ENCODE measurements around the gene CCDC9.

Gene CCDC9

DNA sequence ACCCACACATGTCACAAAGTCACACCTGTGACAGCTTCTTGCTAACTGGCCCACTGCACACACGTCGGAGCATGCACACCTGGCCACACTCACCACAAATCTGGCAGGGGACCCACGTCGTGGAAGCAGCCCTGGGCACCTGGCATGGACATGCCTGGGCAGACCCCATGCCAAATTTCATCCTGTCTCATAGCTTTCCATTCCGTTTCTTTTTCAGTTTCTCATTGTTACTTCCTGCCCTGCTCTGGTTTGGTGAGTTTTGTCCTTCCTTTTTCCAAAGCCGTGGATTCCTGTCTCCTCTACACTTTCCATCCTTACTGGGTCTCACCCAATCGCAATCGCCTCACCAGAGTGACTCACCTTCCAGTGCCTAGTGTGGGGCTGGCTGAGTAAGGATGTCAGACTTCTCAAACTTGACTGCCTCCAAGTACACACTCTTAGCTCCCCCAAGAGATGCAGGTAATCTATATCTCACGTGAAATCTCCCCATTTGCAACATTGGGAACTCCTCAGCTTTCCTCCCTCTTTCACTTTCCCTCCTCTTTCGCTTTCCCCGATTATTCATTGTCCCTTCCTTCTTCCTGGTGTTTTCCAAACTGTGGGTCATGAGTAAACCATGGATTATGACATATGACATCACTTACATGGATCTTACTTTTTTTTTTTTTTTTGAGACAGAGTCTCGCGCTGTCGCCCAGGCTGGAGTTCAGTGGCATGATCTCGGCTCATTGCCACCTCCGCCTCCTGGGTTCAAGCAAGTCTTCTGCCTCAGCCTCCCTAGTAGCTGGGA is 23.7 kb upstream of the CCDC9 start:
- TF ChIP-seq, protein P1, sequence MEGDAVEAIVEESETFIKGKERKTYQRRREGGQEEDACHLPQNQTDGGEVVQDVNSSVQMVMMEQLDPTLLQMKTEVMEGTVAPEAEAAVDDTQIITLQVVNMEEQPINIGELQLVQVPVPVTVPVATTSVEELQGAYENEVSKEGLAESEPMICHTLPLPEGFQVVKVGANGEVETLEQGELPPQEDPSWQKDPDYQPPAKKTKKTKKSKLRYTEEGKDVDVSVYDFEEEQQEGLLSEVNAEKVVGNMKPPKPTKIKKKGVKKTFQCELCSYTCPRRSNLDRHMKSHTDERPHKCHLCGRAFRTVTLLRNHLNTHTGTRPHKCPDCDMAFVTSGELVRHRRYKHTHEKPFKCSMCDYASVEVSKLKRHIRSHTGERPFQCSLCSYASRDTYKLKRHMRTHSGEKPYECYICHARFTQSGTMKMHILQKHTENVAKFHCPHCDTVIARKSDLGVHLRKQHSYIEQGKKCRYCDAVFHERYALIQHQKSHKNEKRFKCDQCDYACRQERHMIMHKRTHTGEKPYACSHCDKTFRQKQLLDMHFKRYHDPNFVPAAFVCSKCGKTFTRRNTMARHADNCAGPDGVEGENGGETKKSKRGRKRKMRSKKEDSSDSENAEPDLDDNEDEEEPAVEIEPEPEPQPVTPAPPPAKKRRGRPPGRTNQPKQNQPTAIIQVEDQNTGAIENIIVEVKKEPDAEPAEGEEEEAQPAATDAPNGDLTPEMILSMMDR (IDR thresholded peaks at IDR 0.05; ENCODE audit: control insufficient read depth, insufficient read depth, low read depth, low read length, missing control alignments): no peak
- peak overlapping the region; percentile 42 for H3K4me3 ChIP-seq (ENCODE audit: control insufficient read depth, low read depth, low read length)
- DNase-seq (ENCODE audit: low read depth): no peak

DNA sequence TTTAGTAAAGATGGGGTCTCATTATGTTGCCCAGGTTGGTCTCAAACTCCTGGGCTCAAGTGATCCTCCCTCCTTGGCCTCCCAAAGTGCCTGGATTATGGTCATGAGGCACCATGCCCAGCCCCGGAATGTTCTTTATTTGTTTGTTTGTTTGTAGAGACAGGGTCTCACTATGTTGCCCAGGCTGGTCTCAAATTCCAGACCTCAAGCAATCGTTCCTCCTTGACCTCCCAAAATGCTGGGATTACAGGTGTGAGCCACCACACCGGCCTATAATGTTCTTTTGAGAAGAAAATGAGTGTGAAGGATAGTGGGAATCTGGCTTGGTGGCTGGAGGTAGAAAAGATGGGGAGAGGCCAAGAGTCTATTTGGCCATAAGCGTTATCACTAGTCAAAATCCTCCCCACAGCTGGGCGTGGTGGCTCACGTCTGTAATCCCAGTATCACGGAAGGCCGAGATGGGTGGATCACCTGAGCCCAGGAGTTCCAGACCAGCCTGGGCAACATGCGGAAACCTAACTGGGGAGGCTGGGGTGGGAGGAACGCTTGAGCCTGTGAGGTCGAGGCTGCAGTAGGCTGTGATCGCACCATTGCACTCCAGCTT is 20.2 kb upstream of the CCDC9 start:
- TF ChIP-seq, protein P1 (IDR thresholded peaks at IDR 0.05; ENCODE audit: control insufficient read depth, insufficient read depth, low read depth, low read length, missing control alignments): no peak
- no peak overlapping the region for H3K4me3 ChIP-seq (ENCODE audit: control insufficient read depth, low read depth, low read length)
- DNase-seq (ENCODE audit: low read depth): no peak

DNA sequence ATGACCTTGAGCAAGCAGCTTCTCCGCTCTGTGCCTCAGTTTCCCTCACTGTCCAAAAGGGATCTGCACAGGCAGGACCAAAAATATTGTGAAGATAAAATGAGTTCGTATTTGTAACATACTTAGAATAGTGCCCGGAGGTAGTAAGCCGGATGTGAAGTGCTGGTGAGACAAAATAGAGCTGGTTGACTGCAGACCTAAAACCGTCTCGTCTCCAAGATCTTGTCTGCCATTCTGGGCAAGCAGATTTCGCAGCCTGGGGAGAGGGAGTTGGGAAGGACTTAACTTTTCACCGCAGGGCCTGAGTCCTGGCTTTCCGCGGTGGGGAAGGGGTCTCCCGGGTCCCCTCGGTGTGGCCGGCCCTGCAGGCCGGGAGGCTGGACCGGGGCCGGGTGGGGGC is 17.2 kb upstream of the CCDC9 start:
- no peak overlapping the region for H3K4me3 ChIP-seq (ENCODE audit: control insufficient read depth, low read depth, low read length)
- DNase-seq (ENCODE audit: low read depth): no peak

DNA sequence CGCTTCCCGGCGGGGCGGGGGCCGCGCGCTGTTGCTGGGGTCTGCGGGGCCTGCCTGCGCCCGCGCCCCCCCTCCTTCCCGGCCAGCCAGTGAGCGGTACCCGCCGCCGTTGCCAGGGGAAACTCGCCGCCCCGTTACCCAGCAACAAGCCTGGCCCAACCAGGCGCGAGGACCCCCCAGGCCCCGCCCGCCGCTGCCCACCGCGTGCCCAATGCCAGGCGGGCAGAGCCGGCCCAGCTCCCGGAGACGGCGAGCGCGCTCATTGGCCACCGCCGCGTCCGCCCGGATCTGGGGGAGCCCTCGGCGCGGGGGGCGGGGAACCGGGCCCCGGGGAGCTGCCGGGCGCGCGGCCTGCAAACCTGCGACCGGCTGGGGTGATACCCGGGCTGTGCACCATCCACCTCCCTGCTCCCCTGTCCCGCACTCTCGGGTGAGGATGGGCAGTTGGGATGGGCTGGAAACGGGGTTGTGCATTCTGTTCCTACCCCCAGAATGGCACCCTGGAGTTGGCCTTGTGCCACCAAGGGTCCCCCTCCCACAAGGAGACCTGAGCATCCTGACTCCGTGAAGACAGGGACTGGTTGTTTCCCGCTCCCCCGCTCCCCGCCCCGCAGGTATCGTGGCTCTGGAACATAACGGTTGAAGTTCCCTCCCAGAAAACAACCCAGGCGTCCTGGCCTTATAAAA is 16.6 kb upstream of the CCDC9 start:
- H3K4me3 ChIP-seq (ENCODE audit: control insufficient read depth, low read depth, low read length): peak overlapping the region; percentile 27
- TF ChIP-seq, protein P1 (IDR thresholded peaks at IDR 0.05; ENCODE audit: control insufficient read depth, insufficient read depth, low read depth, low read length, missing control alignments): no peak
- no peak for DNase-seq (ENCODE audit: low read depth)

More for the DNA sequence above, 17.2 kb upstream of the CCDC9 start:
- TF ChIP-seq, protein P1 (IDR thresholded peaks at IDR 0.05; ENCODE audit: control insufficient read depth, insufficient read depth, low read depth, low read length, missing control alignments): no peak

DNA sequence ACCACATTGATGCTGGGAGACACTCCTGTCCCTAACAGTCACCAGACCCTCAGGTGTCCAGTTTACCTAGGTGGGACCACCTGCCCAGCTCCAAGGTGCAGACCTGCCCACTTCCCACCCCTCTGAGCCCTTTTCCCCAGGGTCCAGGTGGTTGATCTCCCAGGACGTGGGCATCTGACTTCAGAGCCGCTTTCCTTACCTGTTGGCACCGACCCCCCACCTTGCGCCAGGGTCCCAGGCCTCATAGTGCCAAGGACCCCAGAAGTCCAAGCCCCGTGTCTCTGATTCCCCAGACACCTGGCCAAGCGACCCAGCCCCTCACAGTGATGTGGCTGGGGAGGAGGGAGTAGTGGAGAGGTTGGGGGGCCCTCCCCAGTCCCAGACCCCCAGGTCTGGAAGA is 15.8 kb upstream of the CCDC9 start:
- no peak overlapping the region for H3K4me3 ChIP-seq (ENCODE audit: control insufficient read depth, low read depth, low read length)
- DNase-seq (ENCODE audit: low read depth): no peak
- TF ChIP-seq, protein P1 (IDR thresholded peaks at IDR 0.05; ENCODE audit: control insufficient read depth, insufficient read depth, low read depth, low read length, missing control alignments): no peak

DNA sequence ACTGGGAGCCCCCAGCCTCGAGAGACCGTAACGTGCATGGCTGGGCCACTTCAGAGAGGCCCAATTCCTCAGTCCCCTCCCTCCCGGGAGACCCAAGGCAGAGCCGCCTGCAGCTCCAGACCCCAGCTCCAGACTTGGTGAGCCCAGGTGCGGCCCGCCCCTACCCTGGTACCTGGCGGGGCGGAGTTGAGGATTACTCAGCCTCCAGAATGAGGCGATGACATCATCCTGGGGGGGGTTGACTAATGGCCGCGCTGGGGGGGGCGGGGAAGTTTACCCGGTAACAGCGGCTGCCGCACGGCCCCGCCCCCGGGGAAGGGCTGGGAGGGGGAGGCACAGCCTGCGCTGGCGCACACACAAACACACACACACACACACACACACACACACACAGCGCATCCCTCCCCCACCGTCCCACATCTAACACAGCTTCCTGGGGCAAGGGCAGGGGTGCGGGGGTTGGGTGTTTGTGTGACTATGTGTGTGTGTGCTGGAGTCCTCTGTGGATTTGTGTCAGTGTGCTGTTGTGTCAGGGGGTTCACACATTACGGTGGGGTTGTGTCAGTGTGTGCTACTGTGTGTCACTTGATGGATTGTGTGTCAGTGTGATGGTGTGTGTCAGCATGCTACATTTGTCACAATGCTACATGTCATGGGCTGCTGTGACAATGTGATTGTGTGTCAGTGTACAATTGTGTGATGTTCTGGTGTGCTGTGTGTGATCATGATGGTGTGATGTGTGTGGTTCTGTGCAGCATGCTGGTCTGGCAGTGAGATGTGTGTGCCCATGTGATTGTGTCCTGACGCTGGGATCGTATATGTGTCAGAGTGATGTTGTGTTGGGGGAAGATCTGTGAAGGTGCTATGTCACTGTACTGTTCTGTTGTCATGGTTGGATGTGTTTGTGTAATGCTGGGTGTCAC is 15.1 kb upstream of the CCDC9 start:
- DNase-seq (ENCODE audit: low read depth): no peak
- peak overlapping the region; percentile 9 for H3K4me3 ChIP-seq (ENCODE audit: control insufficient read depth, low read depth, low read length)

More for the DNA sequence above, 15.1 kb upstream of the CCDC9 start:
- TF ChIP-seq, protein P1 (IDR thresholded peaks at IDR 0.05; ENCODE audit: control insufficient read depth, insufficient read depth, low read depth, low read length, missing control alignments): no peak
